ENCODE data around the gene PTPMT1.
"Not testable (repeated sequence)": the region's sequence is repeated elsewhere in the genome, so short reads cannot be mapped to it uniquely, and the experiment has no call there.

The PTPMT1 gene

DNA sequence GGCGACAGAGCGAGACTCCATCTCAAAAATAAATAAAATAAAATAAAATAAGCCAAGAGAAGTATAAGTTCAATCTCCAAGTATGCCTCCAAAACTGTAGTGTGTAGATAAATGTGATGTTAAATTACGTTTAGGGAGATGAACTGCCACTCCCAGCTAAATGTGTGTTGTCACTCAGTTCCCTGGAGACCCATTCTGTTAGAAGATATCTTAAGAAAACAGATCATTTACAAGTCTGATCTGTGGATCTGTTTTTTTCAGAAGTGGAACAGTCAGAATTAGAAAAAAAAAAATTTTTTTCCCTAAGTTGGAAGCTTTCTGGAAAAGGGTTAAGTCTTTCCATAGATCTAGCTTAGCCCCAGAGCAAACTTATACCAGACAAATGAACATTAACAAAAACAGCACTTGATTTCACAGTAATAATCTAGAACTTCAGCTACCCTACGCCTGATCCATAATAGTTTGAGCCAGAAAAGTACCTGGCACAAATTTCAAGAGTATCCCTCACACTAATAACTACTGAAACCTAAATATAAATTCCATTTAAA lies 30.6 kb upstream of the PTPMT1 start:
- Mint-ChIP-seq H3K4me1 (ENCODE audit: low read depth) (peaks cover 21% of the 10 kb centered on the region), H3K27ac (no peak overlapping the region), H3K36me3 (ENCODE audit: low read depth) (peaks cover 6% of the 10 kb centered on the region), H3K27me3 (ENCODE audit: low read depth) (no peaks in the 10 kb centered on the region), H3K4me3 (no peak overlapping the region), H3K9me3 (no peaks in the 10 kb centered on the region)

DNA sequence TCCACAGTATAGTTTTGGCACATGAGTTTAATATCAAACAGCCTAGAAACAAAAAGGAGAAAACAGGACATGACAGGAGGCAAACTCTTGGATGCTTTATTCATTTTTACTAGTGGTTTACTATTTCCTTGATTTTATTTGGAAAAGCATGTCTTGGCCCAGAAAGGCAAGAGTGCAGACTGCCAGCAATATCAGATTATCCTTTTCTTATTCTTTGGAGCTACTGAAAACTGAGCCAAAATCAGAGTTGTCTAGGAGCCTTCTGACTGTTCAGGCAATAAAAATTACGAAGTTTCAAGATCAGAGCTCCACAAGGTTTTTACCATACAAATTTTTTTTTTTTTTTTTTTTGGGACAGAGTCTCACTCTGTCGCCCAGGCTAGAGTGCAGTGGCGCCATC lies 28.5 kb upstream of the PTPMT1 start:
- Mint-ChIP-seq H3K27me3 (ENCODE audit: low read depth) (no peaks in the 10 kb centered on the region), H3K36me3 (ENCODE audit: low read depth) (peaks cover 10% of the 10 kb centered on the region), H3K9me3 (no peaks in the 10 kb centered on the region), H3K27ac (no peak overlapping the region), H3K4me3 (no peak overlapping the region), H3K4me1 (ENCODE audit: low read depth) (peaks cover 30% of the 10 kb centered on the region)

DNA sequence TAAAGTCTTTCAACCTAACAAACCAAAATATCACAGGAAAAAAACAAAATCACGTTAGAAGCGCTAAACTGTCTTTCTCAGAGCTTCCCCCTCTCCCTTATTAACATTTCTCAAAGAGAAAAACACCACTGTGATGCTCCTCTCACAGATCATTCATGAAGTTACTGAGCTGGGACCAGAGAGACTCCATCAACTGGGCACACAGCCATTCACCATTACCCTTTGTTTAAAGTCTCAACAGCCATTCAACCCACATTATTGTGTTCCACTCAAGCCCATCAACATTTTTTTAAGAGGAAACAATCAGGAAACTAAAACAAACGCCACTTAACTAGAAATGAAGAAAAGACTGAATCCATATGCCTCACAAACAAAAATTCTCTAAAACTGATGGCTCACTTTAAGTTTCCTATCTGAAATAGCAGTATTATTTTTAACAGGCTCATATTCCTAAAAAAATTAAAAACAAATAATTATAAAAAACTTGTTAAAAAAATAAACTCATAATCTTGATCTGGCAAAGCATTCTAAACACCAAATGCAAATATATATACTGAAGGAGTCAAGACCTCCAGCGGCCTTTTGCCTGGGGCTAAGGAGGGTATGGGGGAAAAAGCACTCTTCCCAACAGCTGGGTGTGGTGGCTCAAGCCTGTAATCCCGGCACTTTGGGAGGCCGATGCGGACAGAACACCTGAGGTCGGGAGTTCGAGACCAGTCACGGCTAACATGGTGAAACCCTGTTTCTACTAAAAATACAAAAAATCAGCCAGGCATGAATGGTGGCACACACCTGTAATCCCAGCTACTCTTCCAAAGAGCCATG lies 26.4 kb upstream of the PTPMT1 start:
- H3K36me3 Mint-ChIP-seq (ENCODE audit: low read depth): peaks cover 11% of the 10 kb centered on the region

DNA sequence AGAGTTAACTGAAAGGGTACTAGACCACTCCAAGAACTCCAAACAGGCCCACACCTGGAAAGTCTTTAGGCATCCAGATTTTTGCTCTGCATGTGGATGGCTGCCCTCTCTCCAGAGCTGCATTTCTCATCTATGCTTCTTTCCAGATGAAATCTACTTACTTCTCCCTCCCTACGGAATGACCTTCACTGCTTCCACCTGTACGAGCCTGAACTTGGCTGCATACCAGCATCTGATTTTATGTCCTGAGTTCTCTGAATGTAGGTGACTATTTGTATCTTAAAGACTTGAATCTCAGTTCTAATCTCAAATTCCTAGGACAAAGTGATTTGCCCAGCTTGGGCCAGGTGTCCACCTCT lies 25.7 kb upstream of the PTPMT1 start:
- no peaks in the 10 kb centered on the region for H3K9me3 Mint-ChIP-seq
- H3K36me3 Mint-ChIP-seq (ENCODE audit: low read depth): peaks cover 14% of the 10 kb centered on the region
- H3K4me3 Mint-ChIP-seq: no peak overlapping the region
- H3K27ac Mint-ChIP-seq: no peak overlapping the region
- peaks cover 35% of the 10 kb centered on the region for H3K4me1 Mint-ChIP-seq (ENCODE audit: low read depth)
- H3K27me3 Mint-ChIP-seq (ENCODE audit: low read depth): no peaks in the 10 kb centered on the region

More for the DNA sequence above, 26.4 kb upstream of the PTPMT1 start:
- no peak overlapping the region for H3K4me3 Mint-ChIP-seq
- no peaks in the 10 kb centered on the region for H3K27me3 Mint-ChIP-seq (ENCODE audit: low read depth)
- no peak overlapping the region for H3K27ac Mint-ChIP-seq
- no peaks in the 10 kb centered on the region for H3K9me3 Mint-ChIP-seq
- peaks cover 29% of the 10 kb centered on the region for H3K4me1 Mint-ChIP-seq (ENCODE audit: low read depth)

DNA sequence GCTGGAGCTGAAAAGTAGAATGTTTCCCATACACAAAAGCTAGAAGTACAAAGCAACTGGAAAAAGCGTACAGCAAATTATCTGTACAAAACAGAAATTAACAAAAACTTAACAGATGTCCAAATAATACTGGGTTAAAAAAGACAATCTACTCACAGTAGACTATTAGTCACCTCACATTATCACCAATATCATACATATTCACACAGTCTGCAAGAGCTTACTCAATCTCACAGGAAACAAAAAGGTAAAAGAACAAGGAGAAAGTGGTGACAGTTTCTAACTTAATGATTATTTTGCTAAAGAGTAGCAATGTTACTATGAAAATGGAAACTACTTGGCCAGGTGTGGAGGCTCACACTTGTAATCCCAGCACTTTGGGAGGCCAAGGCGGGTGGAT lies 24.3 kb upstream of the PTPMT1 start:
- H3K9me3 Mint-ChIP-seq: no peaks in the 10 kb centered on the region

DNA sequence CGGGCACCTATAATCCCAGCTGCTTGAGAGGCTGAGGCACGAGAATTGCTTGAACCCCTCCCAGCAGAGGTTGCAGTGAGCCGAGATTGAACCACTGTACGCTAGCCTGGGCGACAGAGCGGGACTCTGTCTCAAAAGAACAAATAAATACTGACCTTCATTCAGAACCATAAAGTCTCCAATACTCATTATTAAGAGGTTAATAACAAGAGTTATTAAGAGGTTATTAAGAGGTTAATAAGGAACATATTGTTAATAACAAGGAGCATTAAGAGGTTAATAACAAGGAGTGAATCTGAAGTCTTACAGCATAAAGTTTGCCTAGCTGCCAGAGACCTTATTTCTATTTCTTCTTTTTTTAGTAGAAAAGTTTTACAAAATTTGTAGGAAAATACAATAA lies 20.1 kb upstream of the PTPMT1 start:
- H3K4me3 Mint-ChIP-seq: no peak overlapping the region
- H3K36me3 Mint-ChIP-seq (ENCODE audit: low read depth): peaks cover 17% of the 10 kb centered on the region
- peaks cover 34% of the 10 kb centered on the region for H3K4me1 Mint-ChIP-seq (ENCODE audit: low read depth)
- no peaks in the 10 kb centered on the region for H3K27me3 Mint-ChIP-seq (ENCODE audit: low read depth)
- H3K9me3 Mint-ChIP-seq: no peaks in the 10 kb centered on the region
- H3K27ac Mint-ChIP-seq: no peak overlapping the region

More for the DNA sequence above, 24.3 kb upstream of the PTPMT1 start:
- Mint-ChIP-seq H3K36me3 (ENCODE audit: low read depth) (peaks cover 14% of the 10 kb centered on the region), H3K4me1 (ENCODE audit: low read depth) (peaks cover 34% of the 10 kb centered on the region), H3K27ac (peak overlapping the region; percentile 44), H3K27me3 (ENCODE audit: low read depth) (no peaks in the 10 kb centered on the region), H3K4me3 (no peak overlapping the region)

DNA sequence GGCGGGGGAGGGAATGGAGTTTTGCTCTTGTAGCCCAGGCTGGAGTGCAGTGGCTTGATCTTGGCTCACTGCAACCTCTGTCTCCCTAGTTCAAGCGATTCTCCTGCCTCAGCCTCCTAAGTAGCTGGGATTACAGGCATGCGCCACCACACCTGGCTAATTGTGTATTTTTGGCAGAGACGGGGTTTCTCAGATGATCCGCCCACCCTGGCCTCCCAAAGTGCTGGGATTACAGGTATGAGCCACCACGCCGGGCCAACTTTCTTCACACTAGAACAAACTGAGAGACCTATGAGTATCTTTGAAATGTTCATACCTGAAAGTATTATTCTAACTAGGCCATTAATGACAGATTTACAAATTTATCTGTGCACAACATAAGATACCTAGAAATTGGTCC lies 19.1 kb upstream of the PTPMT1 start:
- H3K4me1 Mint-ChIP-seq (ENCODE audit: low read depth): peaks cover 33% of the 10 kb centered on the region
- H3K9me3 Mint-ChIP-seq, H3K4me3 Mint-ChIP-seq: not testable (repeated sequence)

DNA sequence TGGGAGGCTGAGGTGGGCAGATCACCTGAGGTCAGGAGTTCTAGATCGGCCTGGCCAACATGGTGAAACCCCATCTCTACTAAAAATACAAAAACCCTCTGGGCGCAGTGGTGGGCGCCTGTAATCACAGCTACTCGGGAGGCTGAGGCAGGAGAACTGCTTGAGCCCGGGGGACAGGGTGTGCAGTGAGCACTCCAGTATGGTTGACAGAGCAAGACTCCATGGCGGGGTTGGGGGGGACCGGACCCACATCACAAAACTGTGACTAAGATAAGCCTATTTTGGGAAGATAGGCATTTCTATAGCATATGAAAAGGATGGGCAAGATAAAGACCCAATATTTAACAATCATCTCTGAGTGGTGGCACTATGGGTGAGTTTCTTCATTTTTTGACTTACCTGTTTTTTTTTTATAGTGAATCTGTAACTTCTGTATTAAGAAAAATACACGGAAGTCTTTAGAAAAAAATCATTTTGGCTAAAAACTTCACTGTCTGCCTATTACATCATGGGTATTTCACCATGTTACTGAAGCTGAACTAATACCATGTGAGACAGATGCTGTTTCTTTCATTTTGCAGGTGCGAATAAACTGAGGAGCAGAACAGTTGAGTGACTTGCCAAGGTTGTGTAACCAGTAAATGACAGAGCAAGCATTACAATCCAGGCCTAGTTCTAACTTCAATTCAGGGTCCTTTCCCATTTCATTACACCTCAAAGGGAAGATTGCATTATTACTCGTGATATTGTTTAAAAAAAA lies 14.9 kb upstream of the PTPMT1 start:
- Mint-ChIP-seq H3K4me1 (ENCODE audit: low read depth) (peaks cover 41% of the 10 kb centered on the region), H3K4me3 (peak overlapping the region; percentile 67), H3K36me3 (ENCODE audit: low read depth) (peaks cover 18% of the 10 kb centered on the region), H3K27me3 (ENCODE audit: low read depth) (no peaks in the 10 kb centered on the region), H3K9me3 (no peaks in the 10 kb centered on the region), H3K27ac (peak overlapping the region; percentile 31)

More for the DNA sequence above, 19.1 kb upstream of the PTPMT1 start:
- H3K27ac Mint-ChIP-seq; H3K27me3 Mint-ChIP-seq (ENCODE audit: low read depth): not testable (repeated sequence)
- H3K36me3 Mint-ChIP-seq (ENCODE audit: low read depth): peaks cover 15% of the 10 kb centered on the region

DNA sequence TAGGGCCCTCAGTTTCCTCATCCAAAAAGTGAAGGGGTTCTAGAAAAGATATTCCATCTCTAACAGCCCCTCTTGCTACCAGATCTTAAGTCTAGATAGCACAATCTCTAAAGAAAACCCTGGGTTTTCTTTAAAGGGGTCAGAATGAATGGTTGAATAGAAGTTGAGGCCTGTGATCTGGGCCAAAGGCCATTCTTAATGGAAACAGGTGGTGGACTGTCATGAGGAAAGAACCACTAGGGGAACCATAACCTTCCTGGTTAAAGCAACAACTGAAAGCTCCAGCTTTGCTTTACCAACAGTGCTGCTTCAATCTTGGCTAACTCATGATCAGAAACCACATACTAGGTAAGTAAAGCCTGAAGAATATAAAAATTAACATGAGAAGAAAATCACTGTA lies 14.3 kb upstream of the PTPMT1 start:
- no peaks in the 10 kb centered on the region for H3K9me3 Mint-ChIP-seq
- H3K4me1 Mint-ChIP-seq (ENCODE audit: low read depth): peaks cover 41% of the 10 kb centered on the region
- H3K36me3 Mint-ChIP-seq (ENCODE audit: low read depth): peaks cover 18% of the 10 kb centered on the region
- H3K27me3 Mint-ChIP-seq (ENCODE audit: low read depth): no peaks in the 10 kb centered on the region
- H3K4me3 Mint-ChIP-seq: peak overlapping the region; percentile 99
- peak overlapping the region; percentile 96 for H3K27ac Mint-ChIP-seq

DNA sequence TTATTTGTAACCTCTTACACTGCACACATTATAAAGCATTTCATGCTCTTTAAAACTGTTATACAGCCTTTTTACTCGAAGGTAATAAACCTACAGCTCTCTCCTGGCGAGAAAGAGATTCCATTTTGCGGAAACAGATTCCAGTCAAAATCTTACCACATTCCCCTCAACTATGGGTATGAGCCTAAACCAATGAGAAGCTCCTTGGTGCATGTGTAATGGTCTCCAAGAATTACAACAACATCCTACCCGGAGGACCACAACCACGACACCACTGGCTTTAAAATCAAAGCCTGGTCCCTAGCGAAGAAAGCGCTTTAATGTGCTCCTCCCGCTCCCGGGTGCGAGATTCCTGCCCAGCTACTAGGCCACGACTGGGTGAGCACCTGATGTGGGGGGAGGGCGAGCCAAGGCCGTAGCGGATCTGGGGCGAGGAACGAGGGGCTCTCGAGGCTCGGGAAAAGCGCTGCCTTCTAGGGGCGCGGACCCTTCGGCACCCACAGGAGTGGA lies 13.3 kb upstream of the PTPMT1 start:
- Mint-ChIP-seq H3K4me3 (peak overlapping the region; percentile 99), H3K36me3 (ENCODE audit: low read depth) (peaks cover 18% of the 10 kb centered on the region), H3K27ac (peak overlapping the region; percentile 96), H3K4me1 (ENCODE audit: low read depth) (peaks cover 39% of the 10 kb centered on the region), H3K27me3 (ENCODE audit: low read depth) (no peaks in the 10 kb centered on the region), H3K9me3 (no peaks in the 10 kb centered on the region)

DNA sequence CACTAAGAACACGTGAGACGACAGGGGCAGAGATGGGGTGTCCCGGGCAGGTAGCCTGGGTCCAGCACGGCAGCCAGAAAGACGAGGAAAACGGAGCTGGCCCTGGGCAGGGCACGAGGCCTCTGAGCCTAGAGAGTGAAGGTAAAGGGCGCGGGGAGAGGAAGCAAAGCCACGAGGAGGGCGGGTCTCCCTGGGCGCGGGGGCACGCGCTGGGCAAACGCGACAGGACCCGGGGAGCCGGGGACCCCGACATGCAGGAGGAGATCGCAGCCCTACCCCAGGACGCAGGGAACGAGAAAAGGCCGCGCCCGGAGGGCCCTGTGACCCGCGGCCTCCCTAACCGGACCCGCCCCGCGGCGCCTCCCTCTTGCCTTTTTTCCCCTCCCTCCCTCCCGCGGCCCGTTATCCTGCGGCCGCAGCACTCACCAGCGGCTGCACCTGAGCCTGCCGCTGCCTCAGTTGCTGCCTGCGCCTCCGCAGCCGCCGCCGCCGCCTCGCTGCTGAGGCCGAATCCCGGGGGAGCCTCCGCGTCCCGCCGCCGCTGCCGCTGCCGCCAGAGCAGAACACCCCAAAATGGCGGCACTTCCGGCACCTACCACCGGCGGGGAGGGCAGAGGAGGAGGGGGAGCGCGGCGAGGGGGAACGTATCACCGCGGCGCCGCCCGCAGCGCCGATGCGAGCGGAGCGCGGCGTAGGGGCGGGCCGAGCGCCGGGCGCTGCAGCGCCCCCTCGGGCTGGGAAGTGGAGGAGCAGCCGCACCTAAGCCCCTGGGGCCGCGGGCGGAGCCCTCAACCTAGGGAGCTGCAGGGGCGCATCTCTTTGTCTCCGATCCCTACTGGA lies 12.6 kb upstream of the PTPMT1 start, which contains the start of gene CELF1:
Gene CELF1 (minus strand): TSS at position 567 of the 840 bp plus-strand sequence. CDS start 53,609 bp downstream, outside the sequence.
- H3K9me3 Mint-ChIP-seq: no peaks in the 10 kb centered on the region
- no peaks in the 10 kb centered on the region for H3K27me3 Mint-ChIP-seq (ENCODE audit: low read depth)
- peaks cover 37% of the 10 kb centered on the region for H3K4me1 Mint-ChIP-seq (ENCODE audit: low read depth)
- peaks cover 17% of the 10 kb centered on the region for H3K36me3 Mint-ChIP-seq (ENCODE audit: low read depth)
- peak within 1 kb of the TSS; percentile 99 for H3K4me3 Mint-ChIP-seq
- H3K27ac Mint-ChIP-seq: peak within 1 kb of the TSS; percentile 96

DNA sequence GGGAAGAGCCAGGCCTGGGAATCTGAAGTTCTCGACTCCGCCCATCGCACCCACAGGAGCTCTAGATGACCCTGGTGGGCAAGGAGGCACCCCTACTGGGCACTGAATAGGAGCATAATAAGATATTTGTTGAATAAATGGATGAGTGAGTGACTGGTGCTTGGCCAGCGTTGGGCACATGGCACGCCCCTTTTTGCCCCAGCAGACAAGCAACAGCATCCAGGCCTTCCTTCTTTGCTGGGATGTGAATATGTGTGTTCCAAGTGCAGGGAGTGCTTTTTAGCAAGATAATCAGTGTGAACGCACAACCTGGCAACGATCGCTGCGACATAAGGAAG lies 12.0 kb upstream of the PTPMT1 start:
- Mint-ChIP-seq H3K27ac (peak overlapping the region; percentile 57), H3K9me3 (no peaks in the 10 kb centered on the region), H3K4me3 (peak overlapping the region; percentile 84), H3K36me3 (ENCODE audit: low read depth) (peaks cover 14% of the 10 kb centered on the region), H3K4me1 (ENCODE audit: low read depth) (peaks cover 35% of the 10 kb centered on the region), H3K27me3 (ENCODE audit: low read depth) (no peaks in the 10 kb centered on the region)

DNA sequence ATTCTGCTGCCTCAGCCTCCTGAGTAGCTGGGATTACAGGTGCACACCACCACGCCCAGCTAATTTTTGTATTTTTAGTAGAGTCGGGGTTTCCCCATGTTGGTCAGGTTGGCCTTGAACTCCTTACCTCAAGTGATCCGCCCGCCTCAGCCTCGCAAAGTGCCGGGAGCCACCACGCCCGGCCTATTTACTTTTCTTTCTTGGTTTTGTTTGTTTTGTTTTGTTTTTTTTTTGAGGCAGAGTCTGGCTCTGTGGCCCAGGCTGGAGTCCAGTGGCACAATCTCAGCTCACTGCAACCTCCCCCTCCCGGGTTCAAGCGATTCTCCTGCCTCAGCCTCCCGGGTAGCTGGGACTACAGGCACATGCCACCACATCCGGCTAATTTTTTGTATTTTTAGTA lies 8.4 kb upstream of the PTPMT1 start:
- H3K4me1 Mint-ChIP-seq (ENCODE audit: low read depth): peaks cover 14% of the 10 kb centered on the region
- not testable (repeated sequence) for H3K4me3 Mint-ChIP-seq; H3K27me3 Mint-ChIP-seq (ENCODE audit: low read depth); H3K36me3 Mint-ChIP-seq (ENCODE audit: low read depth); H3K9me3 Mint-ChIP-seq; H3K27ac Mint-ChIP-seq

DNA sequence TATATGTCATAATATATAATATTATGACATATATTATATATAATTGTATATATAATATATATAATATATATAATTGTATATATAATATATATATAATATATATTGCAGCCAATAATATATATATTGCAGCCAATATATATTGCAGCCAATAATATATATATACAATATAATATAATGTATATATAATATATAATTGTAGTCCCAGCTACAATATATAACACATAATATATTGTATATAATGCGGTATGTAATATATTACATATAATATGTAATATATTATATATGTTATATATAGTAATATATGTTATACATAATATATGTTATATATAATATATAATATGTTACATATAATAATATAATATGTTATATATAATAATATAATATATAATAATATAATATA lies 6.7 kb upstream of the PTPMT1 start:
- H3K9me3 Mint-ChIP-seq: no peaks in the 10 kb centered on the region
- H3K27me3 Mint-ChIP-seq (ENCODE audit: low read depth): no peaks in the 10 kb centered on the region
- H3K36me3 Mint-ChIP-seq (ENCODE audit: low read depth): no peaks in the 10 kb centered on the region

More for the DNA sequence above, 6.7 kb upstream of the PTPMT1 start:
- Mint-ChIP-seq H3K27ac (no peak overlapping the region), H3K4me1 (ENCODE audit: low read depth) (peaks cover 5% of the 10 kb centered on the region), H3K4me3 (no peak overlapping the region)

Measured in T-helper 1 cell treated with Interleukin-12 subunit alpha and Interleukin-12 subunit beta and Interleukin-4 antibody, amounts not matched to agents 30 μg/mL and 1 μg/mL, for 36 hours (primary cell).